H1 (cell line): ENCODE data around the gene CTSA. TPM values are rescaled to one million over a fixed set of nuclear protein-coding genes. Genes with fewer than 3 reads are reported as not detected.
A peak's percentile ranks its signal among the peaks of the same experiment; 100 is the strongest.

Source experiments
- BCL11A ChIP-seq, 2 experiments: IDR thresholded peaks; one replicate each; pipeline ENCODE4 v1.6.1; 2011; ENCODE audit warnings: low read depth in 2 of 2, low read length in 2 of 2, mild to moderate bottlenecking in 2 of 2
- CREB1 ChIP-seq: IDR thresholded peaks from 2 replicates; pipeline ENCODE4 v1.6.1; 2012; ENCODE audit warnings: inconsistent platforms
- CTBP2 ChIP-seq: IDR thresholded peaks from 2 replicates; pipeline ENCODE4 v1.7.0; 2011; ENCODE audit warnings: borderline replicate concordance, mild to moderate bottlenecking, moderate library complexity, mixed read lengths, low read length; ENCODE audit not compliant: insufficient read depth, insufficient read length
- GTF2F1 ChIP-seq: IDR thresholded peaks from 2 replicates; pipeline ENCODE4 v1.6.1; 2012; ENCODE audit warnings: low read depth, low read length, improper control_type of control experiment, borderline replicate concordance
- HDAC2 ChIP-seq, 2 experiments: fragments of 300-600 bp in 1 of 2; sonication (generic) in 1 of 2; IDR thresholded peaks; 2 replicates each; pipeline ENCODE4 v1.6.1; 2011 to 2012; ENCODE audit warnings: low read depth in 2 of 2, low read length in 2 of 2, mild to moderate bottlenecking in 2 of 2, moderate library complexity in 2 of 2, borderline replicate concordance in 1 of 2, inconsistent platforms in 1 of 2
- JUND ChIP-seq: IDR thresholded peaks from 2 replicates; pipeline ENCODE4 v1.6.1; 2011; ENCODE audit warnings: mild to moderate bottlenecking, improper control_type of control experiment, low read length
- NANOG ChIP-seq: IDR thresholded peaks from 2 replicates; pipeline ENCODE4 v1.6.1; 2011; ENCODE audit warnings: low read length, low read depth, mild to moderate bottlenecking, inconsistent platforms; ENCODE audit not compliant: insufficient read depth, poor library complexity, severe bottlenecking
- NRF1 ChIP-seq: IDR thresholded peaks from 2 replicates; pipeline ENCODE4 v1.6.1; 2011; ENCODE audit warnings: mild to moderate bottlenecking, low read depth, low read length, improper control_type of control experiment
- POLR2A ChIP-seq, 2 experiments: IDR thresholded peaks; 1 replicate in 1 of 2; 2 replicates in 1 of 2; pipeline ENCODE4 v1.6.1; 2011; ENCODE audit warnings: low read depth in 2 of 2, low read length in 2 of 2, mild to moderate bottlenecking in 2 of 2; ENCODE audit errors: control extremely low read depth in 1 of 2
- RBBP5 ChIP-seq: IDR thresholded peaks from 2 replicates; pipeline ENCODE4 v1.7.1; 2012; ENCODE audit warnings: low read depth, mild to moderate bottlenecking, inconsistent platforms, low read length, moderate library complexity, borderline replicate concordance
- RFX5 ChIP-seq: IDR thresholded peaks from 2 replicates; pipeline ENCODE4 v1.6.1; 2011; ENCODE audit warnings: low read depth, low read length, improper control_type of control experiment, borderline replicate concordance
- SIN3A ChIP-seq, 2 experiments: IDR thresholded peaks in 1 of 2; conservative IDR thresholded peaks in 1 of 2; 2 replicates each; pipeline ENCODE4 v1.6.1; 2011 to 2012; ENCODE audit warnings: low read length in 2 of 2, improper control_type of control experiment in 1 of 2, low read depth in 1 of 2, mild to moderate bottlenecking in 1 of 2
- SP2 ChIP-seq: IDR thresholded peaks from 2 replicates; pipeline ENCODE4 v1.6.1; 2012; ENCODE audit warnings: mild to moderate bottlenecking, low read length, inconsistent platforms
- TAF7 ChIP-seq: optimal IDR thresholded peaks from 2 replicates; pipeline ENCODE3; 2011; ENCODE audit warnings: low read depth, mild to moderate bottlenecking, inconsistent platforms, low read length, moderate library complexity, borderline replicate concordance
- TEAD4 ChIP-seq: IDR thresholded peaks from 2 replicates; pipeline ENCODE4 v1.6.1; 2012; ENCODE audit warnings: low read depth, low read length, inconsistent platforms, mixed read lengths
- ZNF274 ChIP-seq: IDR thresholded peaks from 2 replicates; pipeline ENCODE4 v1.7.0; 2012; ENCODE audit warnings: low read length, borderline replicate concordance; ENCODE audit errors: extremely low read depth
- polyA plus RNA-seq, 7 experiments: library from polyadenylated mRNA; depleted of rRNA in 3 of 7; stranded (reverse) in 5 of 7; unstranded in 2 of 7; fragments of >200 nt in 5 of 7; fragments of 200-250 nt in 2 of 7; gene quantifications; 1 replicate in 5 of 7; 2 replicates in 1 of 7; 4 replicates in 1 of 7; pipeline versions ENCODE4 v1.2.1 to v1.2.3, GENCODE V29; 2011 to 2013; ENCODE audit warnings: missing spikeins in 2 of 7, mixed read lengths in 2 of 7
- total RNA-seq: library from RNA; stranded (reverse); fragmentation: NEBNext Ultra II Directional; extraction: Animal tissue kit (Norgen Biotek cat#: 25700); gene quantifications from 2 replicates; pipeline ENCODE4 v1.2.1, GENCODE V29; 2021

Gene CTSA
- total and polyA plus RNA-seq, 2 of the 8 experiments (the other 6 are each of a cell fraction or from before 2014, with no cell fraction given): 49.7 to 74.0 TPM

DNA sequence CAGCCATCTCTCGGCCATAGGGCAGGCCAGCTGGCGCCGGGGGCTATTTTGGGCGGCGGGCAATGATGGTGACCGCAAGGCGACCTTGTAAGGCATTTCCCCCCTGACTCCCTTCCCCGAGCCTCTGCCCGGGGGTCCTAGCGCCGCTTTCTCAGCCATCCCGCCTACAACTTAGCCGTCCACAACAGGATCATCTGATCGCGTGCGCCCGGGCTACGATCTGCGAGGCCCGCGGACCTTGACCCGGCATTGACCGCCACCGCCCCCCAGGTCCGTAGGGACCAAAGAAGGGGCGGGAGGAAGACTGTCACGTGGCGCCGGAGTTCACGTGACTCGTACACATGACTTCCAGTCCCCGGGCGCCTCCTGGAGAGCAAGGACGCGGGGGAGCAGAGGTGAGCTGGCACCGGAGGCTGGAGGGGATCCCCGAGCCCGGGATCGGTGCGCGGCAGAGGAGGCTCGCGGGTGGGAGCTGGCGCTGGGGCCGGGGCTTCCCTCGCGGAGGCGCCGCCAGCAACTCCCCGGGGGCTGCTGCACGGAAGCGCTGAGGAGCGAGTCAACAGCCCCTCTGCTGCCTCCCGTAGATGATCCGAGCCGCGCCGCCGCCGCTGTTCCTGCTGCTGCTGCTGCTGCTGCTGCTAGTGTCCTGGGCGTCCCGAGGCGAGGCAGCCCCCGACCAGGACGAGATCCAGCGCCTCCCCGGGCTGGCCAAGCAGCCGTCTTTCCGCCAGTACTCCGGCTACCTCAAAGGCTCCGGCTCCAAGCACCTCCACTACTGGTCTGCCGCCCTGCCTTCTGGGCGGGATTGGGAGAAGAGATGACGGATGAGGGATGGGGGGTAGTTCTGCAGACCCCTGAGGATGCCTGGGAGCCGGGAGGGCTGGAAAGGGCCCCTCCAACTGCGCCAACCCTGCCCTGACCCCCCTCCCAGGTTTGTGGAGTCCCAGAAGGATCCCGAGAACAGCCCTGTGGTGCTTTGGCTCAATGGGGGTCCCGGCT, at the start of gene CTSA, which contains the start of gene NEURL2 (continued):
- TF ChIP-seq GTF2F1: peak; percentile 43; the same call in 1 of the 2 replicates
- no peak for TF ChIP-seq SP2
- peak; percentile 9 to 86; a peak in 1 of 4 replicates for TF ChIP-seq HDAC2 (IDR thresholded peaks at IDR 0.05; ENCODE audit: borderline replicate concordance in 1 of 2, low read depth in 2 of 2, low read length in 2 of 2)
- TF ChIP-seq POLR2A (IDR thresholded peaks at IDR 0.05; ENCODE audit: control extremely low read depth in 1 of 2, low read depth in 2 of 2, low read length in 2 of 2): peak; percentile 43 to 69
- TF ChIP-seq SIN3A (conservative IDR thresholded peaks at IDR 0.05 in 1 of 2, IDR thresholded peaks at IDR 0.05 in 1 of 2; ENCODE audit: low read depth in 1 of 2, low read length in 2 of 2): peak; percentile 96 to 99
- no peak for TF ChIP-seq ZNF274
- TF ChIP-seq CREB1: no peak; the same call in 1 of the 2 replicates
- TF ChIP-seq NRF1: no peak
- TF ChIP-seq RBBP5: no peak
- TF ChIP-seq TEAD4: no peak
- TF ChIP-seq RFX5: 0 out of 2 replicates have a peak, but pooled peaks have one; percentile 21
- no peak for TF ChIP-seq JUND
- no peak for TF ChIP-seq NANOG
- TF ChIP-seq BCL11A (IDR thresholded peaks at IDR 0.05; ENCODE audit: low read depth in 2 of 2, low read length in 2 of 2): no peak
- no peak for TF ChIP-seq CTBP2
- TF ChIP-seq TAF7: peak; percentile 65
